ENCODE data around the gene NUTF2. TPM values are rescaled to one million over a fixed set of nuclear protein-coding genes. Genes with fewer than 3 reads are reported as not detected.
A peak's percentile ranks its signal among the peaks of the same experiment; 100 is the strongest.

Gene NUTF2
- total RNA-seq, 4 donors from 2014 or later = 101 to 161 (median 113) TPM

- Histone ChIP-seq H3K27ac (peak overlapping the region; percentile 44), H3K4me1 (peaks cover 68% of the 10 kb centered on the region)
Observed at GRCh38 chr16:67917852-67918236, 71.1 kb downstream of the NUTF2 start.

DNA sequence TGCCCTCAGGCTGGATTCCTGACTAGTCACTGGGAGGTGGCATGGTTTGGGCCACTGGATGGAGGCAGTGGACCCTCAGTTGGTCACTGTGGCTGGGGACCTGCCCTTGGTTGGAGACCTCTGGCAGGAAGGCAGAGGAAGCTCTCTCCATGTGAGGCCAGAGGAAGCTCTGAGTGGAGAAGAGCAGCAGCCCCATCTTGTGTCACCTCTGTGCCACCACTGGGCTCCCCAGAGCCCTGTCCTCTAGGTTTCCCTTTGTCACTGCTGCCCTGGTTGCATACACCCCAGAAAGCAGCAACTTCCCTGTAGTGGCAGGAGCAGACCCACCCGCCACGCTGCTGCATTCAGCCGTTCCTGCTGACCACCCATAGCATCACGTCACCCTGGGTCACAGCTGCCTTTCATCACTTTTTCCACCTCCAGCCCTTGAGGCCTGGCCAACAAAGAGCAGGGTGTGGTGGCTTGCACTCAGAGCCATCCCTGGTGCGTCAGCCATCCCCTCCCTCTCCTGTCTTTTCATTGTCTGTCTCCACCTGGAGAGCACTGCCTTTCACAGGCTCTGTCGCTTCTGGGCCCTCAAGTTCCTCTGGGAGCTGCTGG, 73.0 kb downstream of the NUTF2 start:
- no peak for DNase-seq (ENCODE audit: low spot score in 2 of 2)
- TF ChIP-seq EP300 (IDR thresholded peaks at IDR 0.05) = no peak
- TF ChIP-seq, protein P1, sequence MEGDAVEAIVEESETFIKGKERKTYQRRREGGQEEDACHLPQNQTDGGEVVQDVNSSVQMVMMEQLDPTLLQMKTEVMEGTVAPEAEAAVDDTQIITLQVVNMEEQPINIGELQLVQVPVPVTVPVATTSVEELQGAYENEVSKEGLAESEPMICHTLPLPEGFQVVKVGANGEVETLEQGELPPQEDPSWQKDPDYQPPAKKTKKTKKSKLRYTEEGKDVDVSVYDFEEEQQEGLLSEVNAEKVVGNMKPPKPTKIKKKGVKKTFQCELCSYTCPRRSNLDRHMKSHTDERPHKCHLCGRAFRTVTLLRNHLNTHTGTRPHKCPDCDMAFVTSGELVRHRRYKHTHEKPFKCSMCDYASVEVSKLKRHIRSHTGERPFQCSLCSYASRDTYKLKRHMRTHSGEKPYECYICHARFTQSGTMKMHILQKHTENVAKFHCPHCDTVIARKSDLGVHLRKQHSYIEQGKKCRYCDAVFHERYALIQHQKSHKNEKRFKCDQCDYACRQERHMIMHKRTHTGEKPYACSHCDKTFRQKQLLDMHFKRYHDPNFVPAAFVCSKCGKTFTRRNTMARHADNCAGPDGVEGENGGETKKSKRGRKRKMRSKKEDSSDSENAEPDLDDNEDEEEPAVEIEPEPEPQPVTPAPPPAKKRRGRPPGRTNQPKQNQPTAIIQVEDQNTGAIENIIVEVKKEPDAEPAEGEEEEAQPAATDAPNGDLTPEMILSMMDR (IDR thresholded peaks at IDR 0.05) = no peak
- TF ChIP-seq POLR2AphosphoS5 (IDR thresholded peaks at IDR 0.05) = no peak
- no peak for TF ChIP-seq POLR2A (IDR thresholded peaks at IDR 0.05)
- Histone ChIP-seq H3K27me3 (no peaks in the 10 kb centered on the region), H3K36me3 (no peaks in the 10 kb centered on the region), H3K4me3 (no peak overlapping the region), H3K4me1 (peaks cover 83% of the 10 kb centered on the region), H3K9me3 (no peaks in the 10 kb centered on the region), H3K27ac (peak overlapping the region; percentile 38)
- 50% methylated on average over 6 of the region's 6 CpGs for WGBS

More at GRCh38 chr16:67917852-67918236, 71.1 kb downstream of the NUTF2 start:
- 60% methylated on average over 4 of the region's 4 CpGs for WGBS
- DNase-seq (ENCODE audit: low spot score in 2 of 2) = no peak
- TF ChIP-seq POLR2A (IDR thresholded peaks at IDR 0.05) (no peak), POLR2AphosphoS5 (IDR thresholded peaks at IDR 0.05) (no peak), EP300 (IDR thresholded peaks at IDR 0.05) (no peak)
- TF ChIP-seq, protein P1 (IDR thresholded peaks at IDR 0.05) = no peak
- no peak overlapping the region for H3K4me3 ChIP-seq
- H3K27me3 ChIP-seq = no peaks in the 10 kb centered on the region
- H3K36me3 ChIP-seq = no peaks in the 10 kb centered on the region
- no peaks in the 10 kb centered on the region for H3K9me3 ChIP-seq

Other genes starting within 250 kb of the NUTF2 start
- gene CARMIL2, start 201.8 kb upstream of the NUTF2 start, total RNA-seq = 1 to 10 TPM in 1 of 4 donors, under 1 TPM in 3; 0.19 to 2.3 (median 0.51) TPM
- 10 to 100 TPM; 17.6 to 33.9 (median 22.3) TPM for gene ACD, start 186.7 kb upstream of the NUTF2 start, total RNA-seq
- gene PARD6A, start 186.0 kb upstream of the NUTF2 start, total RNA-seq = 1 to 10 TPM; 2.3 to 4.3 (median 3.4) TPM
- gene ENKD1, start 180.2 kb upstream of the NUTF2 start, total RNA-seq = 10 to 100 TPM; 10.1 to 33.6 (median 13.7) TPM
- 1 to 10 TPM; 2.1 to 6.8 (median 3.6) TPM for gene C16orf86, start 180.1 kb upstream of the NUTF2 start, total RNA-seq
- gene GFOD2, start 127.6 kb upstream of the NUTF2 start, total RNA-seq = 10 to 100 TPM; 18.3 to 31.1 (median 25.9) TPM
- gene RANBP10, start 40.4 kb upstream of the NUTF2 start, total RNA-seq = 10 to 100 TPM; 18.4 to 35.2 (median 27.6) TPM
- gene TSNAXIP1, start 40.0 kb upstream of the NUTF2 start, total RNA-seq = 1 to 10 TPM in 2 of 4 donors, under 1 TPM in 2; 0.34 to 1.4 (median 0.87) TPM
- 10 to 100 TPM; 45.7 to 92.0 (median 76.4) TPM for gene THAP11, start 4.6 kb upstream of the NUTF2 start, total RNA-seq
- gene CENPT, start 760 bp downstream of the NUTF2 start, total RNA-seq = 100 to 1,000 TPM; 140 to 311 (median 201) TPM
- 100 to 1,000 TPM in 1 of 4 donors, 10 to 100 TPM in 3; 59.5 to 110 (median 68.0) TPM for gene EDC4, start 26.1 kb downstream of the NUTF2 start, total RNA-seq
- 1 to 10 TPM in 3 of 4 donors, not detected in 1; 4.3 to 5.6 (median 4.7) TPM for gene NRN1L, start 38.0 kb downstream of the NUTF2 start, total RNA-seq
- gene PSKH1, start 46.3 kb downstream of the NUTF2 start, total RNA-seq = 10 to 100 TPM; 16.4 to 26.9 (median 24.5) TPM
- 1 to 10 TPM in 3 of 4 donors, under 1 TPM in 1; 0.55 to 2.7 (median 1.8) TPM for gene CTRL, start 84.9 kb downstream of the NUTF2 start, total RNA-seq
- gene PSMB10, start 89.9 kb downstream of the NUTF2 start, total RNA-seq = 10 to 100 TPM; 13.5 to 31.2 (median 16.3) TPM
- 10 to 100 TPM; 10.6 to 61.4 (median 22.6) TPM for gene LCAT, start 97.2 kb downstream of the NUTF2 start, total RNA-seq
- gene SLC12A4, start 121.7 kb downstream of the NUTF2 start, total RNA-seq = 100 to 1,000 TPM in 1 of 4 donors, 10 to 100 TPM in 3; 31.2 to 165 (median 72.2) TPM
- gene DPEP3, start 133.6 kb downstream of the NUTF2 start, total RNA-seq = not detected
- gene DPEP2, start 152.6 kb downstream of the NUTF2 start, total RNA-seq = under 1 TPM in 1 of 4 donors, not detected in 3; 0.56 TPM
- not detected for gene DPEP2NB, start 169.0 kb downstream of the NUTF2 start, total RNA-seq
- gene DDX28, start 176.3 kb downstream of the NUTF2 start, total RNA-seq = 10 to 100 TPM in 2 of 4 donors, 1 to 10 TPM in 2; 9.0 to 22.5 (median 13.0) TPM
- 10 to 100 TPM; 14.4 to 21.6 (median 15.5) TPM for gene DUS2, start 176.4 kb downstream of the NUTF2 start, total RNA-seq
- 10 to 100 TPM; 32.7 to 58.1 (median 36.9) TPM for gene NFATC3, start 238.4 kb downstream of the NUTF2 start, total RNA-seq